A172 (cell line): Measurements from ENCODE around the gene EMD. TPM values are rescaled to one million over a fixed set of nuclear protein-coding genes. Genes with fewer than 3 reads are reported as not detected.
"Not testable (repeated sequence)": the region's sequence is repeated elsewhere in the genome, so short reads cannot be mapped to it uniquely, and the experiment has no call there.

ENCODE experiments used
- DNase-seq: peaks from one replicate; pipeline ENCODE4 v3.0.0-alpha.2; 2015; ENCODE audit warnings: low spot score
- total RNA-seq: library from RNA; depleted of rRNA; stranded (reverse); fragments of >200 nt; shearing (Covaris generic); gene quantifications from 2 replicates; pipeline ENCODE4 v1.2.3, GENCODE V29; 2014; rRNA removed

Gene EMD
- total RNA-seq = 73.1 and 82.0 TPM in 2 replicates

- peak; percentile 98 for DNase-seq
Observed at GRCh38 chrX:154378799-154379568, at the start of gene EMD. Gene EMD (plus strand): TSS chrX:154379295. CDS start chrX:154379485, 190 bp downstream.

GRCh38 chrX:154332561-154332960 is 46.5 kb upstream of the EMD start:
- no peak for DNase-seq

GRCh38 chrX:154333116-154333515 is 46.0 kb upstream of the EMD start:
- DNase-seq = no peak

- DNase-seq = no peak
Observed at GRCh38 chrX:154333837-154334271, 45.2 kb upstream of the EMD start.

- no peak for DNase-seq
Observed at GRCh38 chrX:154334496-154334895, 44.6 kb upstream of the EMD start.

- not testable (repeated sequence) for DNase-seq
Observed at GRCh38 chrX:154341399-154342298, 37.4 kb upstream of the EMD start.

- not testable (repeated sequence) for DNase-seq
Observed at GRCh38 chrX:154343063-154343462, 36.0 kb upstream of the EMD start.

- not testable (repeated sequence) for DNase-seq
Observed at GRCh38 chrX:154343620-154344019, 35.5 kb upstream of the EMD start.

GRCh38 chrX:154348114-154348531 is 31.0 kb upstream of the EMD start:
- peak; percentile 44 for DNase-seq

GRCh38 chrX:154348646-154349358 is 30.3 kb upstream of the EMD start:
- no peak for DNase-seq

- DNase-seq = no peak
Observed at GRCh38 chrX:154349359-154349935, 29.6 kb upstream of the EMD start.

GRCh38 chrX:154349979-154350378 is 29.1 kb upstream of the EMD start:
- DNase-seq = no peak

- no peak for DNase-seq
Observed at GRCh38 chrX:154350429-154351182, 28.5 kb upstream of the EMD start.

- DNase-seq = no peak
Observed at GRCh38 chrX:154351183-154352011, 27.7 kb upstream of the EMD start.

- DNase-seq = no peak
Observed at GRCh38 chrX:154352012-154352401, 27.1 kb upstream of the EMD start.

- DNase-seq = no peak
Observed at GRCh38 chrX:154352466-154352865, 26.6 kb upstream of the EMD start.

GRCh38 chrX:154353172-154353843 is 25.8 kb upstream of the EMD start:
- no peak for DNase-seq

GRCh38 chrX:154354013-154354412 is 25.1 kb upstream of the EMD start:
- no peak for DNase-seq

GRCh38 chrX:154354516-154354915 is 24.6 kb upstream of the EMD start:
- no peak for DNase-seq
